Effector memory CD4-positive, alpha-beta T cell (primary cell): ENCODE data around the gene ARHGEF7.

Experiments used
- DNase-seq, 3 donors: peaks; one replicate each; pipeline ENCODE4 v3.0.0-alpha.2; 2020
- H3K27ac ChIP-seq: 2 replicates; pipeline ENCODE4 v1.7.0; 2013; ENCODE audit warnings: mild to moderate bottlenecking, low read length, moderate library complexity; ENCODE audit not compliant: insufficient read depth, poor library complexity, severe bottlenecking
- H3K27me3 ChIP-seq: replicated peaks from 2 replicates; pipeline ENCODE4 v1.7.0; 2013; ENCODE audit warnings: mild to moderate bottlenecking, low read length; ENCODE audit not compliant: insufficient read depth, control insufficient read depth, poor library complexity, severe bottlenecking
- H3K36me3 ChIP-seq: 2 replicates; pipeline ENCODE4 v1.7.0; 2013; ENCODE audit warnings: mild to moderate bottlenecking, low read length, moderate library complexity; ENCODE audit not compliant: control insufficient read depth, insufficient read depth
- H3K4me1 ChIP-seq: 2 replicates; pipeline ENCODE4 v1.7.0; 2013; ENCODE audit warnings: low read length, mild to moderate bottlenecking; ENCODE audit not compliant: control insufficient read depth, insufficient read depth, poor library complexity, severe bottlenecking
- H3K4me3 ChIP-seq: 2 replicates; pipeline ENCODE4 v1.7.0; 2013; ENCODE audit warnings: low read length, low read depth, mild to moderate bottlenecking; ENCODE audit not compliant: insufficient read depth, poor library complexity, severe bottlenecking
- H3K9me3 ChIP-seq: 2 replicates; pipeline ENCODE4 v1.7.0; 2013; ENCODE audit warnings: mild to moderate bottlenecking, low read length, moderate library complexity; ENCODE audit not compliant: control insufficient read depth

ARHGEF7 gene

GRCh38 chr13:111099290-111099689, 15.8 kb upstream of the ARHGEF7 start:
- Histone ChIP-seq H3K36me3 (no peaks in the 10 kb centered on the region), H3K27me3 (no peaks in the 10 kb centered on the region)

GRCh38 chr13:111110054-111110453, 5.1 kb upstream of the ARHGEF7 start:
- H3K27me3 ChIP-seq, result peaks cover 27% of the 10 kb centered on the region
- no peak for DNase-seq

More at GRCh38 chr13:111099290-111099689, 15.8 kb upstream of the ARHGEF7 start:
- H3K27ac ChIP-seq, result no peak overlapping the region
- H3K9me3 ChIP-seq, result no peaks in the 10 kb centered on the region
- DNase-seq, result no peak
- no peak overlapping the region for H3K4me3 ChIP-seq
- H3K4me1 ChIP-seq, result no peaks in the 10 kb centered on the region

GRCh38 chr13:111111376-111111937, 3.7 kb upstream of the ARHGEF7 start:
- H3K9me3 ChIP-seq, result no peaks in the 10 kb centered on the region
- no peaks in the 10 kb centered on the region for H3K4me1 ChIP-seq
- H3K4me3 ChIP-seq, result no peak overlapping the region
- peaks cover 33% of the 10 kb centered on the region for H3K27me3 ChIP-seq
- no peak for DNase-seq
- no peak overlapping the region for H3K27ac ChIP-seq
- no peaks in the 10 kb centered on the region for H3K36me3 ChIP-seq

More at GRCh38 chr13:111110054-111110453, 5.1 kb upstream of the ARHGEF7 start:
- Histone ChIP-seq H3K4me1 (no peaks in the 10 kb centered on the region), H3K27ac (no peak overlapping the region), H3K9me3 (no peaks in the 10 kb centered on the region), H3K4me3 (no peak overlapping the region), H3K36me3 (no peaks in the 10 kb centered on the region)

GRCh38 chr13:111112196-111112595, 2.9 kb upstream of the ARHGEF7 start:
- no peak for DNase-seq
- H3K27me3 ChIP-seq, result peaks cover 33% of the 10 kb centered on the region

GRCh38 chr13:111114362-111115060, 599 bp upstream of the ARHGEF7 start:
- Histone ChIP-seq H3K9me3 (no peaks in the 10 kb centered on the region), H3K27ac (no peak overlapping the region), H3K4me1 (no peaks in the 10 kb centered on the region), H3K4me3 (peak overlapping the region; percentile 63), H3K36me3 (no peaks in the 10 kb centered on the region), H3K27me3 (peaks cover 33% of the 10 kb centered on the region)
- DNase-seq, result no peak

More at GRCh38 chr13:111112196-111112595, 2.9 kb upstream of the ARHGEF7 start:
- Histone ChIP-seq H3K27ac (no peak overlapping the region), H3K9me3 (no peaks in the 10 kb centered on the region), H3K4me3 (no peak overlapping the region), H3K4me1 (no peaks in the 10 kb centered on the region), H3K36me3 (no peaks in the 10 kb centered on the region)

GRCh38 chr13:111115965-111116521, 933 bp downstream of the ARHGEF7 start:
- DNase-seq, result no peak
- Histone ChIP-seq H3K36me3 (no peaks in the 10 kb centered on the region), H3K27me3 (peaks cover 28% of the 10 kb centered on the region), H3K27ac (no peak overlapping the region), H3K4me3 (no peak overlapping the region), H3K4me1 (no peaks in the 10 kb centered on the region), H3K9me3 (no peaks in the 10 kb centered on the region)

- Histone ChIP-seq H3K9me3 (no peaks in the 10 kb centered on the region), H3K27ac (no peak overlapping the region), H3K36me3 (no peaks in the 10 kb centered on the region), H3K4me1 (no peaks in the 10 kb centered on the region), H3K4me3 (no peak overlapping the region), H3K27me3 (peaks cover 28% of the 10 kb centered on the region)
- no peak for DNase-seq
These were observed 1.7 kb downstream of the ARHGEF7 start for GRCh38 chr13:111116856-111117255.

- no peaks in the 10 kb centered on the region for H3K9me3 ChIP-seq
- DNase-seq, result no peak
- no peaks in the 10 kb centered on the region for H3K36me3 ChIP-seq
- no peak overlapping the region for H3K4me3 ChIP-seq
- peaks cover 26% of the 10 kb centered on the region for H3K27me3 ChIP-seq
- no peaks in the 10 kb centered on the region for H3K4me1 ChIP-seq
- no peak overlapping the region for H3K27ac ChIP-seq
These were observed 2.2 kb downstream of the ARHGEF7 start for GRCh38 chr13:111117289-111117688.

GRCh38 chr13:111117961-111118360, 2.9 kb downstream of the ARHGEF7 start:
- Histone ChIP-seq H3K36me3 (no peaks in the 10 kb centered on the region), H3K4me3 (no peak overlapping the region), H3K9me3 (no peaks in the 10 kb centered on the region), H3K27ac (no peak overlapping the region), H3K27me3 (peaks cover 19% of the 10 kb centered on the region), H3K4me1 (no peaks in the 10 kb centered on the region)
- DNase-seq, result no peak

GRCh38 chr13:111118898-111119607, 3.9 kb downstream of the ARHGEF7 start:
- H3K36me3 ChIP-seq, result no peaks in the 10 kb centered on the region
- no peak overlapping the region for H3K4me3 ChIP-seq
- H3K27ac ChIP-seq, result no peak overlapping the region
- no peaks in the 10 kb centered on the region for H3K9me3 ChIP-seq
- H3K4me1 ChIP-seq, result no peaks in the 10 kb centered on the region
- peaks cover 9% of the 10 kb centered on the region for H3K27me3 ChIP-seq
- DNase-seq, result no peak
